HL-60 (cell line): ENCODE results near the gene OR1E2.

Source experiments
- DNase-seq, 2 experiments: peaks; one replicate each; pipeline ENCODE4 v3.0.0-alpha.2; 2010 to 2020; ENCODE audit warnings: low read depth in 1 of 2, low spot score in 1 of 2
- H3K27ac ChIP-seq: fragments of 250-450 bp; sonication (Bioruptor Pico); replicated peaks from 2 replicates; pipeline ENCODE4 v1.5.1; 2020; ENCODE audit warnings: mild to moderate bottlenecking, moderate library complexity
- H3K27me3 ChIP-seq: fragments of 250-450 bp; sonication (Bioruptor Pico); 2 replicates; pipeline ENCODE4 v1.5.1; 2021; ENCODE audit warnings: mild to moderate bottlenecking, moderate library complexity; ENCODE audit not compliant: insufficient read depth, poor library complexity, severe bottlenecking
- H3K4me3 ChIP-seq: replicated peaks from 2 replicates; pipeline ENCODE4 v1.5.1; 2011; ENCODE audit warnings: mild to moderate bottlenecking, control low read depth, low read length; ENCODE audit not compliant: insufficient read depth
- CTCF ChIP-seq: IDR thresholded peaks from one replicate; pipeline ENCODE4 v1.5.1; 2011; ENCODE audit warnings: low read length, control low read depth, inconsistent platforms; ENCODE audit not compliant: insufficient read depth
- GABPA ChIP-seq: IDR thresholded peaks from 2 replicates; pipeline ENCODE4 v1.6.1; 2012; ENCODE audit warnings: low read depth
- POLR2AphosphoS5 ChIP-seq: IDR thresholded peaks from 2 replicates; pipeline ENCODE4 v1.6.1; 2012; ENCODE audit warnings: low read depth
- REST ChIP-seq: IDR thresholded peaks from 2 replicates; pipeline ENCODE4 v1.6.1; 2012; ENCODE audit warnings: low read depth; ENCODE audit not compliant: insufficient replicate concordance
- SPI1 ChIP-seq: IDR thresholded peaks from 2 replicates; pipeline ENCODE4 v1.6.1; 2012; ENCODE audit warnings: low read depth, mild to moderate bottlenecking, borderline replicate concordance

The OR1E2 gene

GRCh38 chr17:3448059-3448665 lies 14.5 kb upstream of the OR1E2 start:
- TF ChIP-seq SPI1, result no peak
- H3K4me3 ChIP-seq, result no peak overlapping the region

GRCh38 chr17:3447625-3448024 lies 14.0 kb upstream of the OR1E2 start:
- no peak for TF ChIP-seq SPI1
- no peak for TF ChIP-seq POLR2AphosphoS5
- TF ChIP-seq CTCF, result no peak
- no peak for TF ChIP-seq GABPA
- TF ChIP-seq REST, result no peak
- DNase-seq, result peak in 1 of 2 experiments; percentile 18
- H3K27ac ChIP-seq, result no peak overlapping the region
- H3K27me3 ChIP-seq, result no peaks in the 10 kb centered on the region
- H3K4me3 ChIP-seq, result no peak overlapping the region

More at GRCh38 chr17:3448059-3448665, 14.5 kb upstream of the OR1E2 start:
- DNase-seq, result no peak
- no peak overlapping the region for H3K27ac ChIP-seq
- no peaks in the 10 kb centered on the region for H3K27me3 ChIP-seq

- no peak overlapping the region for H3K4me3 ChIP-seq
- no peak overlapping the region for H3K27ac ChIP-seq
- H3K27me3 ChIP-seq, result no peaks in the 10 kb centered on the region
- TF ChIP-seq REST (no peak), CTCF (no peak), POLR2AphosphoS5 (no peak), SPI1 (no peak), GABPA (no peak)
- DNase-seq, result no peak
These were observed 6.8 kb upstream of the OR1E2 start for GRCh38 chr17:3440451-3440850.

- no peak overlapping the region for H3K4me3 ChIP-seq
- TF ChIP-seq GABPA, result no peak
- no peak for TF ChIP-seq POLR2AphosphoS5
- no peak for TF ChIP-seq SPI1
- no peak for TF ChIP-seq CTCF
- TF ChIP-seq REST, result no peak
- DNase-seq, result no peak
- H3K27ac ChIP-seq, result no peak overlapping the region
- H3K27me3 ChIP-seq, result no peaks in the 10 kb centered on the region
These were observed 4.7 kb upstream of the OR1E2 start for GRCh38 chr17:3438368-3438767.
